Chondrocyte (in vitro differentiated cells): ENCODE results near the gene TEKT5. TPM values are rescaled to one million over a fixed set of nuclear protein-coding genes. Genes with fewer than 3 reads are reported as not detected.
"Not testable (repeated sequence)": the region's sequence is repeated elsewhere in the genome, so short reads cannot be mapped to it uniquely, and the experiment has no call there.

ENCODE experiments used
- DNase-seq: peaks from one replicate; pipeline ENCODE4 v3.0.0; 2021; ENCODE audit warnings: mixed read lengths, low spot score
- H3K27ac Mint-ChIP-seq: one replicate; pipeline ENCODE4 v1.8.0; 2021; ENCODE audit warnings: mild to moderate bottlenecking, moderate library complexity, mixed read lengths; ENCODE audit not compliant: unreplicated experiment
- H3K27me3 Mint-ChIP-seq: 2 replicates; pipeline ENCODE4 v1.8.0; 2021; ENCODE audit warnings: low read depth, mixed read lengths
- H3K36me3 Mint-ChIP-seq: 2 replicates; pipeline ENCODE4 v1.8.0; 2021; ENCODE audit warnings: low read depth, mixed read lengths
- H3K4me1 Mint-ChIP-seq: 2 replicates; pipeline ENCODE4 v1.8.0; 2021; ENCODE audit warnings: low read depth, mild to moderate bottlenecking, mixed read lengths
- H3K4me3 Mint-ChIP-seq: one replicate; pipeline ENCODE4 v1.8.0; 2021; ENCODE audit warnings: mild to moderate bottlenecking, moderate library complexity, mixed read lengths; ENCODE audit not compliant: unreplicated experiment
- H3K9me3 Mint-ChIP-seq: 2 replicates; pipeline ENCODE4 v1.8.0; 2021; ENCODE audit warnings: low read depth, mixed read lengths
- CTCF ChIP-seq: fragments of 200-600 bp; sonication (generic); IDR thresholded peaks from 2 replicates; pipeline ENCODE4 v1.5.0; 2021; ENCODE audit warnings: antibody characterized with exemption, mild to moderate bottlenecking, moderate library complexity
- total RNA-seq: library from RNA; stranded (reverse); gene quantifications from 3 replicates; pipeline ENCODE4 v1.2.1, GENCODE V29; 2021

The TEKT5 gene
- total RNA-seq, 1 donor from 2014 or later = not detected

GRCh38 chr16:10635365-10636021 is 59.2 kb downstream of the TEKT5 start:
- H3K4me3 Mint-ChIP-seq = no peak overlapping the region
- H3K27ac Mint-ChIP-seq = no peak overlapping the region
- no peak for DNase-seq
- H3K9me3 Mint-ChIP-seq = peaks cover 6% of the 10 kb centered on the region
- peaks cover 30% of the 10 kb centered on the region for H3K27me3 Mint-ChIP-seq
- no peaks in the 10 kb centered on the region for H3K36me3 Mint-ChIP-seq
- no peaks in the 10 kb centered on the region for H3K4me1 Mint-ChIP-seq
- no peak for TF ChIP-seq CTCF

GRCh38 chr16:10633429-10633828 is 61.3 kb downstream of the TEKT5 start:
- not testable (repeated sequence) for H3K4me3 Mint-ChIP-seq, H3K4me1 Mint-ChIP-seq, H3K27ac Mint-ChIP-seq, H3K36me3 Mint-ChIP-seq, H3K9me3 Mint-ChIP-seq, DNase-seq
- H3K27me3 Mint-ChIP-seq = peaks cover 21% of the 10 kb centered on the region

GRCh38 chr16:10631886-10632285 is 62.8 kb downstream of the TEKT5 start:
- Mint-ChIP-seq H3K4me1 (no peaks in the 10 kb centered on the region), H3K4me3 (no peak overlapping the region), H3K9me3 (peaks cover 5% of the 10 kb centered on the region), H3K36me3 (no peaks in the 10 kb centered on the region), H3K27me3 (peaks cover 19% of the 10 kb centered on the region), H3K27ac (no peak overlapping the region)
- no peak for DNase-seq
- no peak for TF ChIP-seq CTCF

DNA sequence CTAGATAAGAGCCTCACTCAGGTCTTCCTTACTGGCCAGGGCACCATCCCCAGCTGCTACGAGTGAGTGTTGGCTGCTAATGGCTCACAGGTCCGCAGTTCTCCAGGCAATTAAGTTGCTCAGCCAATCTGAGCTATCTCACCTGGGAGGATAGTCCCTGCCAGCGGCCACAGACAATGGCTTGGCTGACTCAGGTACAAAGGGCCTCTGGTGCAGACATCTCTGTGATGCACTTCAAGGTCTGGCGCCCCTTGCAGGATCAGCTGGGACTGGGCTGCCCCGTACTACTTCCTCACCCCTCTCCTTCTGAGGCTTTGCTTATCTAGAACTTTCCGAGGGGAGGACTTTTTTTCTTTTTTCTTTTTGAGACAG is 65.2 kb downstream of the TEKT5 start:
- H3K27ac Mint-ChIP-seq = no peak overlapping the region
- H3K4me1 Mint-ChIP-seq = peaks cover 3% of the 10 kb centered on the region
- no peak for TF ChIP-seq CTCF
- no peaks in the 10 kb centered on the region for H3K36me3 Mint-ChIP-seq
- H3K27me3 Mint-ChIP-seq = peaks cover 17% of the 10 kb centered on the region
- H3K4me3 Mint-ChIP-seq = no peak overlapping the region
- DNase-seq = no peak
- peaks cover 5% of the 10 kb centered on the region for H3K9me3 Mint-ChIP-seq

DNA sequence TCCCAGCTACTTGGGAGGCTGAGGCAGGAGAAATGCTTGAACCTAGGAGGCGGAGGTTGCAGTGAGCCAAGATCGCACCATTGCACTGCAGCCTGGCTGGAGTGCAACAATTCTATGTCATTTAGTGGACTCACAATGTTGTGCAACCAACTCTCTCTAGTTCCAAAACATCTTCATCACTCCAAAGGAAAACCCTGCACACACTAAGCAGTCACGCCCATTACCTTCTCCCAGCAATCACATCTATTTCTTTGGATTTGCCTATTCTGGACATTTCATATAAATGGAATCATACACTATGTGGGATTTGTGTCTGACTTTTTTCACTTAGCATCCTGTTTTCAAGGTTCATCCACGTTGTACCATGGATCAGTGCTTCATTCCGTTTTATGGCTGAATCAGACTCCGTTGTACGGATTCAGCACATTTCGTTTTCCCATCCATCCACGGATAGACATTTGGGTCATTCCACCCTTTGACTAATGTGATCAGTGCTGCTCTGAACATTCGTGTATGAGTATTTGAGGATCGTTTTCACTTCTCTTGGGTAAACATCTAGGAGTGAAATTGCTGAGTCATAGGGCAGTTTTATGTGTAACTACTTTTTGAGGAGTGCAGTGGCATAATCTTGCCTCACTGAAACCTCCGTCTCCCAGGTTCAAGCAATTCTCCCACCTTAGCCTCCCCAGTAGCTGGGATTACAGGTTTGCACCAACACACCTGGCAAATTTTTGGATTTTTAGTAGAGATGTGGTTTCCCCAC is 69.0 kb downstream of the TEKT5 start:
- TF ChIP-seq CTCF = no peak
- peaks cover 3% of the 10 kb centered on the region for H3K9me3 Mint-ChIP-seq
- no peak overlapping the region for H3K4me3 Mint-ChIP-seq
- no peak overlapping the region for H3K27ac Mint-ChIP-seq
- H3K36me3 Mint-ChIP-seq = no peaks in the 10 kb centered on the region
- no peak for DNase-seq
- peaks cover 3% of the 10 kb centered on the region for H3K4me1 Mint-ChIP-seq
- peaks cover 4% of the 10 kb centered on the region for H3K27me3 Mint-ChIP-seq
